ENCODE measurements around the gene MEMO1.

DNA sequence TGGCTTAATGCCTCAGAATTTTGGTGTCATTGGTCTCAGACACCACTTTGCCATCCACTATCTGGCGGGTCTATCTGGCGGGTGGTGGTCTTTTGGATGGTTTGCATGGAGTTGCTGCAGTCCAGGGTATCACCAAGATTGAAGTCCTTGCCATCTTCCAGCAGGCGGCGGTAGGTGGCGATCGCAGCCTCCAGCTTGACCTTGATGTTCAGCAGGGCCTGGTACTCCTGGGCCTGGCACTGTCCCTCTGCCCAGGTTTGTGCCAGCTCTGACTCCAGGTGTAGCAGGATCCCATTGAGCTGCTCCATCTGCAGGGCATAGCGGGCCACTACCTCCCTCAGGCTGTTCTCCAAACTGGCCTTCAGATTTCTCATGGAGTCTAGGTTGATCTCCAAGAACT lies 188.2 kb downstream of the MEMO1 start:
- TF ChIP-seq, protein P1, sequence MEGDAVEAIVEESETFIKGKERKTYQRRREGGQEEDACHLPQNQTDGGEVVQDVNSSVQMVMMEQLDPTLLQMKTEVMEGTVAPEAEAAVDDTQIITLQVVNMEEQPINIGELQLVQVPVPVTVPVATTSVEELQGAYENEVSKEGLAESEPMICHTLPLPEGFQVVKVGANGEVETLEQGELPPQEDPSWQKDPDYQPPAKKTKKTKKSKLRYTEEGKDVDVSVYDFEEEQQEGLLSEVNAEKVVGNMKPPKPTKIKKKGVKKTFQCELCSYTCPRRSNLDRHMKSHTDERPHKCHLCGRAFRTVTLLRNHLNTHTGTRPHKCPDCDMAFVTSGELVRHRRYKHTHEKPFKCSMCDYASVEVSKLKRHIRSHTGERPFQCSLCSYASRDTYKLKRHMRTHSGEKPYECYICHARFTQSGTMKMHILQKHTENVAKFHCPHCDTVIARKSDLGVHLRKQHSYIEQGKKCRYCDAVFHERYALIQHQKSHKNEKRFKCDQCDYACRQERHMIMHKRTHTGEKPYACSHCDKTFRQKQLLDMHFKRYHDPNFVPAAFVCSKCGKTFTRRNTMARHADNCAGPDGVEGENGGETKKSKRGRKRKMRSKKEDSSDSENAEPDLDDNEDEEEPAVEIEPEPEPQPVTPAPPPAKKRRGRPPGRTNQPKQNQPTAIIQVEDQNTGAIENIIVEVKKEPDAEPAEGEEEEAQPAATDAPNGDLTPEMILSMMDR (IDR thresholded peaks at IDR 0.05; ENCODE audit: low read depth, low read length, poor library complexity, severe bottlenecking) = no peak
- TF ChIP-seq EZH2phosphoT487 (IDR thresholded peaks at IDR 0.05; ENCODE audit: borderline replicate concordance, low read length) = no peak
